A549 (cell line): ENCODE data around the gene MYH15. TPM values are rescaled to one million over a fixed set of nuclear protein-coding genes. Genes with fewer than 3 reads are reported as not detected.

ENCODE experiments used
- ATAC-seq, 2 experiments: fragments of 200-7000 bp in 1 of 2; fragments of >200 bp in 1 of 2; cut with Nextera tagmentation in 1 of 2; cut with Tn5 transposase in 1 of 2; 3 replicates each; pipeline versions ENCODE4 v1.8.0 to v1.9.1; 2018 to 2020; ENCODE audit warnings: mild to moderate bottlenecking in 1 of 2, moderate library complexity in 1 of 2
- CTCF ChIA-PET: fragments of 300-600 bp; sonication (Branson Sonifier 250); formaldehyde crosslinking; extraction: SDS; loops from one replicate; lab custom pipeline; 2021; ENCODE audit warnings: antibody characterized with exemption, inconsistent platforms; lab: Yijun Ruan, JAX
- POLR2A ChIA-PET: fragments of 350-600 bp; formaldehyde crosslinking; extraction: SDS; loops from one replicate; lab custom pipeline; 2021; ENCODE audit warnings: antibody characterized with exemption, inconsistent platforms; lab: Yijun Ruan, JAX
- DNase-seq, 2 experiments: peaks; one replicate each; pipeline versions ENCODE4 v3.0.0 to v3.0.0-alpha.2; 2011 to 2016; ENCODE audit warnings: low read depth in 1 of 2, low spot score in 1 of 2
- FAIRE-seq: peaks from 2 replicates; lab custom pipeline; 2011; peaks lifted over from hg19 to GRCh38; lab: Jason Lieb, UNC
- H3K27ac ChIP-seq, 2 experiments: fragments of >200 bp; sonication (Bioruptor Twin); formaldehyde crosslinking; 3 replicates each; pipeline ENCODE4 v1.5.1; 2016 to 2017
- H3K4me1 ChIP-seq: fragments of >200 bp; sonication (Bioruptor Twin); formaldehyde crosslinking; 3 replicates; pipeline ENCODE4 v1.6.1; 2016
- H3K4me2 ChIP-seq: fragments of >200 bp; sonication (Bioruptor Twin); formaldehyde crosslinking; 3 replicates; pipeline ENCODE4 v1.6.1; 2016
- H3K4me3 ChIP-seq: fragments of >200 bp; sonication (Bioruptor Twin); formaldehyde crosslinking; 3 replicates; pipeline ENCODE4 v1.5.1; 2016
- H3K9me3 ChIP-seq: fragments of >200 bp; sonication (Bioruptor Twin); formaldehyde crosslinking; 3 replicates; pipeline ENCODE4 v1.6.1; 2016
- HOXA7 ChIP-seq: fragments of 250-450 bp; sonication (Bioruptor Pico); IDR thresholded peaks from 2 replicates; pipeline ENCODE4 v1.5.0; 2020; ENCODE audit warnings: mild to moderate bottlenecking, moderate library complexity
- NPAS2 ChIP-seq: fragments of 250-450 bp; sonication (Bioruptor Pico); IDR thresholded peaks from 2 replicates; pipeline ENCODE4 v1.8.0; 2022; ENCODE audit warnings: mild to moderate bottlenecking, moderate library complexity, borderline replicate concordance
- WGBS: methylation state at CpG from one replicate; pipeline ENCODE4 v1.1.6; 2017; ENCODE audit errors: missing lambda C conversion rate; 5-methylcytosine and 5-hydroxymethylcytosine counted together
- polyA plus RNA-seq, 4 experiments: library from polyadenylated mRNA; depleted of rRNA in 3 of 4; stranded (reverse); fragments of >200 nt; fragmentation: RNase III in 1 of 4; extraction: RNeasy Plus Mini Kit Qiagen cat#74134 plus additional on column Dnase treatment in 1 of 4; gene quantifications; 2 replicates in 3 of 4; 3 replicates in 1 of 4; pipeline ENCODE4 v1.2.3, GENCODE V29; 2011 to 2017

Gene MYH15
- polyA plus RNA-seq, 2 of the 4 experiments (the other 2 are of a cell fraction): 0.39 to 1.7 TPM

- H3K4me3 ChIP-seq: no peak overlapping the region
- H3K9me3 ChIP-seq: no peaks in the 10 kb centered on the region
- CTCF ChIA-PET: no interaction called here
- DNase-seq (no peak), ATAC-seq (no peak), FAIRE-seq (no peak)
- POLR2A ChIA-PET: no interaction called here
- TF ChIP-seq NPAS2 (CRISPR knock-in tag) (no peak), HOXA7 (no peak)
- no peak overlapping the region for H3K4me2 ChIP-seq
- H3K27ac ChIP-seq: no peak overlapping the region
- no peaks in the 10 kb centered on the region for H3K4me1 ChIP-seq
- WGBS: 43% methylated on average over 3 of the region's 3 CpGs
Observed at GRCh38 chr3:108331792-108332191, 178.6 kb downstream of the MYH15 start.

Other genes with a start within 250 kb of the MYH15 start
- 0.34 and 0.48 TPM in 2 replicates for gene HHLA2, start 214.0 kb downstream of the MYH15 start, polyA plus RNA-seq (2011; rRNA removed)
- 0.05 to 0.08 TPM in 2 of 3 replicates, not detected in the other for gene HHLA2, start 214.0 kb downstream of the MYH15 start, polyA plus RNA-seq (2017; fragmentation: RNase III; extraction: RNeasy Plus Mini Kit Qiagen cat#74134 plus additional on column Dnase treatment)
- gene CIP2A, start 78.8 kb upstream of the MYH15 start, polyA plus RNA-seq (2011; rRNA removed): 31.8 and 32.6 TPM in 2 replicates
- gene CIP2A, start 78.8 kb upstream of the MYH15 start, polyA plus RNA-seq (2017; fragmentation: RNase III; extraction: RNeasy Plus Mini Kit Qiagen cat#74134 plus additional on column Dnase treatment): 29.3 to 33.0 TPM (median 30.7 TPM) in 3 replicates
- gene DZIP3, start 79.1 kb upstream of the MYH15 start, polyA plus RNA-seq (2011; rRNA removed): 15.6 and 22.2 TPM in 2 replicates
- gene DZIP3, start 79.1 kb upstream of the MYH15 start, polyA plus RNA-seq (2017; fragmentation: RNase III; extraction: RNeasy Plus Mini Kit Qiagen cat#74134 plus additional on column Dnase treatment): 8.1 to 10.1 TPM (median 9.1 TPM) in 3 replicates
- gene RETNLB, start 246.8 kb upstream of the MYH15 start, polyA plus RNA-seq (2011; rRNA removed): not detected in 2 replicates
- gene RETNLB, start 246.8 kb upstream of the MYH15 start, polyA plus RNA-seq (2017; fragmentation: RNase III; extraction: RNeasy Plus Mini Kit Qiagen cat#74134 plus additional on column Dnase treatment): not detected in 3 replicates